ENCODE results near the gene TENM3. TPM values are rescaled to one million over a fixed set of nuclear protein-coding genes. Genes with fewer than 3 reads are reported as not detected.

Gene TENM3
- total and polyA plus RNA-seq, 2 of the 8 experiments (the other 6 are each of a cell fraction or from before 2014, with no cell fraction given) = 36.9 to 69.3 TPM

- POLR2A ChIA-PET (ENCODE audit: partially characterized antibody) = no interaction called here
- WGBS, 2 experiments (ENCODE audit: extremely low coverage in 1 of 2, insufficient coverage in 1 of 2, insufficient read length in 1 of 2, insufficient replicate concordance in 2 of 2, low coverage in 1 of 2, low lambda C conversion rate in 2 of 2, missing lambda C conversion rate in 1 of 2) = 98% methylated on average over 23 of the region's 23 CpGs; no CpG with 5 or more reads in 1 of the 2 experiments
Observed at GRCh38 chr4:182608525-182608924, 365.3 kb downstream of the TENM3 start.

More at GRCh38 chr4:182608525-182608924, 365.3 kb downstream of the TENM3 start:
- H3K23ac ChIP-seq (ENCODE audit: insufficient read length) = no peak overlapping the region
- TF ChIP-seq CHD1 (IDR thresholded peaks at IDR 0.05; ENCODE audit: low read depth, low read length) (no peak), POU5F1 (IDR thresholded peaks at IDR 0.05; ENCODE audit: low read depth, low read length) (no peak), YY1 (IDR thresholded peaks at IDR 0.05; ENCODE audit: low read depth, low read length) (no peak), CEBPB (IDR thresholded peaks at IDR 0.05; ENCODE audit: low read depth, low read length) (no peak), EGR1 (IDR thresholded peaks at IDR 0.05; ENCODE audit: borderline replicate concordance, low read depth, low read length) (no peak), ASH2L (IDR thresholded peaks at IDR 0.05; ENCODE audit: low read length) (no peak), SUZ12 (IDR thresholded peaks at IDR 0.05; ENCODE audit: low read length) (no peak), CTCF (IDR thresholded peaks at IDR 0.05; ENCODE audit: control extremely low read depth in 1 of 3, insufficient read depth in 1 of 3, low read depth in 1 of 3, low read length in 3 of 3) (no peak), SP4 (IDR thresholded peaks at IDR 0.05; ENCODE audit: low read length) (no peak), PHF8 (conservative IDR thresholded peaks at IDR 0.05; ENCODE audit: low read depth, low read length) (no peak)
- H2BK120ac ChIP-seq (replicated peaks; ENCODE audit: low read depth, low read length) = no peak overlapping the region
- H3K36me3 ChIP-seq (ENCODE audit: control insufficient read depth in 2 of 4, insufficient read depth in 4 of 4, low read length in 3 of 4) = peaks cover 0 to 4% (median 0%) of the 10 kb centered on the region in 4 experiments; a peak in 1 of 8 replicates
- DNase-seq (ENCODE audit: low read depth in 1 of 2, low spot score in 2 of 2) = no peak
- no peak overlapping the region for H3K56ac ChIP-seq (replicated peaks; ENCODE audit: insufficient read length, low read depth, low read length)
- H3K4me3 ChIP-seq (ENCODE audit: extremely low read depth in 1 of 4, insufficient read depth in 2 of 4, low read depth in 3 of 4, low read length in 4 of 4) = no peak overlapping the region
- no peak overlapping the region for H3K4ac ChIP-seq (replicated peaks; ENCODE audit: insufficient read length, low read depth, low read length)
- no peaks in the 10 kb centered on the region for H3K9me3 ChIP-seq (ENCODE audit: insufficient read depth in 2 of 2, low read depth in 1 of 2, low read length in 1 of 2)
- H2AK5ac ChIP-seq (ENCODE audit: low read depth, low read length) = no peak overlapping the region
- FAIRE-seq = no peak
- CTCF ChIA-PET (ENCODE audit: partially characterized antibody) = interaction anchor here (0.7 kb wide), 1 partner anchor 8 kb away, joined by 3 read pairs; no protein-coding TSS in a partner anchor
- H2BK12ac ChIP-seq (ENCODE audit: low read depth, low read length) = no peak overlapping the region
- no peak overlapping the region for H3K18ac ChIP-seq (ENCODE audit: extremely low read depth, low read length)
- H3K9ac ChIP-seq (replicated peaks in 1 of 4; ENCODE audit: extremely low read depth in 1 of 4, low read depth in 3 of 4, low read length in 3 of 4) = no peak overlapping the region
- H3K4me1 ChIP-seq (replicated peaks in 1 of 4; ENCODE audit: control insufficient read depth in 3 of 4, insufficient read depth in 4 of 4, low read length in 3 of 4) = no peaks in the 10 kb centered on the region
- no peaks in the 10 kb centered on the region for H3K79me2 ChIP-seq (ENCODE audit: control insufficient read depth in 1 of 2, insufficient read depth in 2 of 2, low read length in 2 of 2)
- no peak overlapping the region for H3K27ac ChIP-seq (ENCODE audit: low read depth, low read length)
- no peak overlapping the region for H3K14ac ChIP-seq (ENCODE audit: insufficient read length)
- no peak overlapping the region for H2BK15ac ChIP-seq (ENCODE audit: low read length)
- no peak overlapping the region for H2AFZ ChIP-seq (ENCODE audit: low read length)
- H4K20me1 ChIP-seq (replicated peaks in 1 of 2; ENCODE audit: control insufficient read depth in 1 of 2, insufficient read depth in 2 of 2, low read length in 2 of 2) = no peaks in the 10 kb centered on the region
- H4K5ac ChIP-seq (ENCODE audit: insufficient read length, low read depth, low read length) = no peak overlapping the region
- no peaks in the 10 kb centered on the region for H3K23me2 ChIP-seq (ENCODE audit: low read depth, low read length)
- H3K4me2 ChIP-seq (ENCODE audit: insufficient read depth in 1 of 2, low read depth in 2 of 2, low read length in 2 of 2) = no peak overlapping the region
- H4K91ac ChIP-seq (replicated peaks; ENCODE audit: insufficient read length, low read length) = no peak overlapping the region
- no peaks in the 10 kb centered on the region for H3K79me1 ChIP-seq (ENCODE audit: low read depth, low read length)
- no peaks in the 10 kb centered on the region for H3K27me3 ChIP-seq (replicated peaks in 1 of 4; ENCODE audit: control insufficient read depth in 3 of 4, extremely low read depth in 1 of 4, insufficient read depth in 3 of 4, low read length in 3 of 4)
- H2BK5ac ChIP-seq (ENCODE audit: low read depth, low read length) = no peak overlapping the region
- H4K8ac ChIP-seq (ENCODE audit: extremely low read depth, insufficient read depth, low read length) = no peak overlapping the region
- H2BK20ac ChIP-seq (ENCODE audit: low read length) = no peak overlapping the region
